Lung microvascular endothelial cell (primary cell): ENCODE data around the gene SEMA7A. TPM values are rescaled to one million over a fixed set of nuclear protein-coding genes. Genes with fewer than 3 reads are reported as not detected.
"Not testable (repeated sequence)": the region's sequence is repeated elsewhere in the genome, so short reads cannot be mapped to it uniquely, and the experiment has no call there.

Experiments used
- DNase-seq, 2 donors: peaks; one replicate each; pipeline versions ENCODE4 v3.0.0 to v3.0.0-alpha.2; 2010; ENCODE audit warnings: low read depth in 2 of 2
- total RNA-seq: library from RNA; depleted of rRNA; stranded (reverse); fragments of >200 nt; gene quantifications from 2 replicates; pipeline ENCODE4 v1.2.1, GENCODE V29; 2014

Gene SEMA7A
- total RNA-seq, 1 donor from 2014 or later, result 0.79 TPM

- DNase-seq, result peak; percentile 84 to 88
These were observed 59.8 kb downstream of the SEMA7A start for GRCh38 chr15:74373731-74374647.

- DNase-seq, result no peak
These were observed 60.6 kb downstream of the SEMA7A start for GRCh38 chr15:74373056-74373650.

- no peak for DNase-seq
These were observed 63.3 kb downstream of the SEMA7A start for GRCh38 chr15:74370471-74370870.

DNA sequence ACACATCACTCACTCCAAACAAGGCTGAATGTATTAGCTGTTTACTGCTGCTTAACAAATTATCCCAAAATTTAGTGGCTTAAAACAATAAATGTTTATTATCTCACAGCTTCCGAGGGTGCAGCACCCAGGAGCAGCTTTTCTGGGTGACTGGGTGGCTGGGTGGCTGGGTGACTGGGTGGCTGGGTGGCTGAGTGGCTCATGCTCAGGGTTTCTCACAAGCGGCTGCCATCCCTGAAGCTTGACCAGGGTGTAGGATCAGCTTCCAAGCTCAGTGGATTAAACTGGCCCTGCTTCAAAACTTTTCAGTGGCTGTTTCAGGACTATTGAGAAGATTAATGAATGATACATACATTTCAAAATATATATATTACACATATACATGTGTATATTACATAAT, 64.0 kb downstream of the SEMA7A start:
- no peak for DNase-seq

DNA sequence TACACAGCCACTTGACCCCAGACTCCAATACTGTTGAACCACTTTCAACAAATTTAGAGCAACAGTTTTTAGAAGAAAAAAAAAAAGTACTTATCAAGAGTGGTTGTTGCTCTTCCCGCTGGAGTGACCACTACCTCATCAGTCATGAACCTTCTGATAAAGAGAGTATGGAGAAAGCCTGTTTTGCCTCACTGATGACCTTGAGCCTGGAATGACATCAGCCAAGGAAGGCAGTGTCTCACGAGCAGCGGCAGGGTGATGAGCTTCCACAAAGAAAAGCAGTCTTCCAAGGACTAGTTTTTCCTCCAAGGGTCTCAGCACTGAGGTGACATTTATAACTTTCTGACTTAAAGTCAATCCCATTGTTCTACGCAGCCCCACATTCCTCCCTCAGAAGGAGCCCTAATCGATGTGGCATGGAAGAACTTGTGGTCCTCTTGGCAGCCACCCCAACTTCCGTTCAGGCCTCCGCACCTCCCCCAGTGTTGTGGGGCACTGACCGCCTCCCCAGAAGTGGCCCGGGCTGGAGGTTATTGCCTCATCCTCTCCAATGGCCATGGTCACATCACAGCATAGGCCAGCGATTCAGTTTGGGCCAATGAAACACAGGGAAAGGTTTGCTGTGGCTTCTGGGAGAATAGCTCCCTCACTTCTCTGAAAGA, 64.5 kb downstream of the SEMA7A start:
- no peak for DNase-seq

GRCh38 chr15:74368121-74368520, 65.6 kb downstream of the SEMA7A start:
- DNase-seq, result no peak

DNA sequence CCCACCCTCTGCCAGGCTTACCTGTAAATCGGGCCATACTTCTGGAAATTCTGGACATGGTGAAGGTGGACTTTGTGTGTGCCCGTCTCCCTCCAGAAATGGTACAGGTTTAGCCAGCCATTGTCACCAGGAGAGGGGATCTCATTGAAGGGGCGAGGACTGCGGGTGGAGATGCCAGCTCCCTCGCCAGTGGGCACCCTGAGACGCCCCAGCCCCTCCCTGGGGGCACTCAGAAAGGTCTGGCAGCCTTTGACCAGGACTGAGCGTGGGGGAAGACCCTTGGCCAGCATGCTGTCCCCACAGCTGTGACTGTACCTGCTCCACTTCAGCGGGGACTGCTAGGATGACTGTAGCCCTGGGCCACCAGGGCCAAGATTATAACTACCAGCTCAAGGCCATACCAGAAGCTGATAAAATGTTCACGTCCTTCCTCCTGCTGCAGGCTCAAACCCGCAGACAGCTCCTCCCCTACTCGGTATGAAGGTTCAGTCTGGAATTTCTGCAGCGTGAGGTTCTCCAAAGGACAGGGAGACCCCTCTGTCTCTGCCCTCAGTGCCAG, 66.4 kb downstream of the SEMA7A start, which contains the start of gene CYP11A1:
CYP11A1 (minus strand) TSS at position 351 of the 559 bp plus-strand sequence; CDS start at position 290, 61 bp downstream.
- DNase-seq, result no peak

DNA sequence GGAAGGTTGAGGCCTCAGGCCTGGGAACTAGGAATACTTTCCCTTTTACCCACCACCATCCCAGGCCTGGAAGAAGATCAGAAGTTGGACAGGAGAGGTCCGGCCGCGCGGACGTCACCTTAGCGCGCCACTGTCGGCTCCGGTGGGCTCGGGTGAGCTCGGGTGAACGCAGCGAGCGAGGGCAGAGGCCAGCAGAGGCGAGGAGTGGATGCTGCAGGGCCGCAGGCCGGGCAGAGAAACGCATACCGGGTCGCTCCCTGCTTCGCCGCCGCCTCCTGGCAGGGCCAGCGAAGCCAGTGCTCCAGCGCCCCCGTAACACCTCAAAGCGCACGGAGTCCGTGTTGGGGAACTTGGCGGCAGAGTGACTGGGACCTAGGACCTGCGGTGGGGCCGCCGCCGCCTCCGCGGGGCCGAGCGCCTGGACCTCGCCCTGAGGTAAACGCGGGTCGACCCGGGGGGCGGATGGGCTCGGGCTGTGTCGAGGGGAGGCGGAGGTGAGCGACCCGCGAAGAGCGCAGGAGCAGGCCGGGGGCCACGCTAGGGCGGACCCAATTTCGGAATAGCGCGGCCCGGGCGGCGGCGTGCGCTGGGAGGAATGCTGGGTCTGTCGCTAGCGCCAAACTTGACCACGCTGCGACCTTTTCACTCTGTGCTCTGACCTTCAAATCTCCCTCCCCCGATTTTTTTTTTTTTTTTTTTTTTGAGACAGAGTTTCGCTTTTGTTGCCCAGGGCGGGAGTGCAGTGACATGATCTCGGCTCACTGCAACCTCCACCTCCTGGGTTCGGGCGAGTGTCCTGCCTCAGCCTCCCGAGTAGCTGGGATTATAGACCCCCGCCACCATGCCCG, 67.9 kb downstream of the SEMA7A start:
- DNase-seq, result peak; percentile 61 to 73

DNA sequence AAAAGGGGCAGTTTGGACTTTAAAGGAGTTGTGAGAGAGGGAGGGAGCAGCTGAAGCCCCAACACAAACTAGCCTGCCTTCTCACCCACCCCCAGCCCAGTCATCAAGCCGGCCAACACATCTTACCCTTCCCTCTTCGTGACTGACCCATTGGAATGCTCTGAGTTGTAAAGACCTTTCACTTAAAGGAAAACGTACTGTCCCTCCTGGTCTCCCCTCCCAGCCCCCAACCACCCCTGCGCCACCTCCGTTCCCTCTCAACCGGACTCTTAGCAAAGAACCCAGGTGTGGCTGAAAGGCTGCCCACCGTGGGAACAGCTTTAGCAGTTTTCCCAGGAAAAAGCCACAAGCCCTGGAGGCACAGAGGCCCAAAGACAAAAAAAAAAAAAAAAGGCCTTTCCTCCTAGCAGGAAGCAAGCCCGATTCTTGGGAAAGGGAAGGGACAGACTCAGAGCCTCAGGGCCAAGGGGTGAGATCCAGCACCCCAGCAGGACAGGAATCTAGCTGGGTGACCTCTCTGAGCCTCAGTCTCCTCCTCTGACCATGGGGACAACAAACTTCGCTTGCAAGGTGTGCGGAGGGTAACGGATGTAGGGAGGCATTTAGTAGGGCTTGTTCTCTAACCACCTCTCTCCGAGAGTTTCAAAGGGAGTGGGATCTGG, 68.7 kb downstream of the SEMA7A start:
- DNase-seq, result no peak

DNA sequence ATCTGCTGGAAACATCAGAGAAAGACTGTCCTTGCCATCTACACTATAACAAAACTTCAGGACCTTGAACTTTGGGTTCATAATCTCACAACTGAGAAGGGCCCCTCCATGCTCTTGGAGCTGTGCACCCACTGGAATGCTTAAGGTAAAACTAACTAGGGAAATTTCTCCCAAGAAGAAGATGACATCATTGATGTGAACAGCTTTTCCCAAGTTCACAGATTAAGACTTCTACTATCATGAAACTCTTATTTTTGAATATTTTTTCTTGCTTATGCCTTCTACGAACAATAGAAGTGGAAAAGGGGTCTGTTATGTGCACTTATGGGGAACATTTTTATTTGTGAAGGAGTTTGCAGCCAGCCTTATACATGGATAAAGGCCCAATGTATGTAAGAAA, 71.3 kb downstream of the SEMA7A start:
- no peak for DNase-seq

GRCh38 chr15:74360855-74361254, 72.9 kb downstream of the SEMA7A start:
- DNase-seq, result not testable (repeated sequence)

DNA sequence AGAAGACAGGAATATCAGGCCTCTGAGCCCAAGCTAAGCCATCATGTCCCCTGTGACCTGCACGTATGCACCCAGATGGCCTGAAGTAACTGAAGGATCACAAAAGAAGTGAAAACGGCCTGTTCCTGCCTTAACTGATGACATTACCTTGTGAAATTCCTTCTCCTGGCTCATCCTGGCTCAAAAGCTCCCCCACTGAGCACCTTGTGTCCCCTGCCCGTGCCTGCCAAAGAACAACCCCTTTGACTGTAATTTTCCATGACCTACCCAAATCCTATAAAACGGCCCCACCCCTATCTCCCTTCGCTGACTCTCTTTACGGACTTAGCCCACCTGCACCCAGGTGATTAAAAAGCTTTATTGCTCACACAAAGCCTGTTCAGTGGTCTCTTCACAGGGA, 74.4 kb downstream of the SEMA7A start:
- not testable (repeated sequence) for DNase-seq

Other genes with a start within 250 kb of the SEMA7A start
- under 0.01 TPM in 2 replicates for gene STRA6, start 231.2 kb downstream of the SEMA7A start, total RNA-seq
- not detected in 2 replicates for gene CCDC33, start 197.6 kb downstream of the SEMA7A start, total RNA-seq
- not detected in 2 replicates for gene CYP11A1, start 66.3 kb downstream of the SEMA7A start, total RNA-seq
- 21.4 and 27.4 TPM in 2 replicates for gene UBL7, start 27.2 kb upstream of the SEMA7A start, total RNA-seq
- gene ARID3B, start 107.3 kb upstream of the SEMA7A start, total RNA-seq, result 1.3 and 2.8 TPM in 2 replicates
- gene CLK3, start 181.9 kb upstream of the SEMA7A start, total RNA-seq, result 31.6 and 48.2 TPM in 2 replicates